KMS-11 (cell line): ENCODE results near the gene PAPPA2.

Experiments
- H2AFZ ChIP-seq: fragments of 200-600 bp; sonication (generic); 2 replicates; pipeline ENCODE4 v1.6.1; 2016; ENCODE audit warnings: antibody characterized with exemption, mixed run types, low read depth
- H3K27ac ChIP-seq: fragments of 200-600 bp; sonication (generic); 2 replicates; pipeline ENCODE4 v1.6.1; 2016; ENCODE audit warnings: mild to moderate bottlenecking, mixed run types
- H3K27me3 ChIP-seq: fragments of 200-600 bp; sonication (generic); 2 replicates; pipeline ENCODE4 v1.6.1; 2017; ENCODE audit warnings: mild to moderate bottlenecking, low read depth, mixed run types, moderate library complexity; ENCODE audit not compliant: insufficient read depth
- H3K36me3 ChIP-seq: fragments of 200-600 bp; sonication (generic); 2 replicates; pipeline ENCODE4 v1.6.1; 2017; ENCODE audit warnings: mild to moderate bottlenecking, mixed run types; ENCODE audit not compliant: insufficient read depth
- H3K4me1 ChIP-seq: fragments of 200-600 bp; sonication (generic); 2 replicates; pipeline ENCODE4 v1.6.1; 2016; ENCODE audit warnings: mild to moderate bottlenecking, low read depth, mixed run types; ENCODE audit not compliant: poor library complexity, severe bottlenecking
- H3K4me2 ChIP-seq: fragments of 200-600 bp; sonication (generic); 2 replicates; pipeline ENCODE4 v1.7.0; 2016; ENCODE audit warnings: mild to moderate bottlenecking, mixed run types
- H3K4me3 ChIP-seq: fragments of 200-600 bp; sonication (generic); IDR thresholded peaks from 2 replicates; pipeline ENCODE4 v1.6.1; 2017; ENCODE audit warnings: low read depth, low read length, mixed read lengths; ENCODE audit not compliant: insufficient read depth
- H3K79me2 ChIP-seq: fragments of 200-600 bp; sonication (generic); 2 replicates; pipeline ENCODE4 v1.6.1; 2016; ENCODE audit warnings: low read depth, mixed run types; ENCODE audit not compliant: insufficient read depth
- H3K9ac ChIP-seq: fragments of 200-600 bp; sonication (generic); 2 replicates; pipeline ENCODE4 v1.6.1; 2016; ENCODE audit warnings: mild to moderate bottlenecking, mixed run types
- H4K20me1 ChIP-seq: fragments of 200-600 bp; sonication (generic); 2 replicates; pipeline ENCODE4 v1.6.1; 2016; ENCODE audit warnings: mild to moderate bottlenecking, mixed run types; ENCODE audit not compliant: insufficient read depth
- TF ChIP-seq, protein P1 (sequence below): fragments of 200-600 bp; sonication (generic); conservative IDR thresholded peaks from 2 replicates; pipeline ENCODE4 v1.6.1; 2017; ENCODE audit warnings: low read depth, mild to moderate bottlenecking, antibody characterized with exemption, low read length, moderate library complexity, mixed read lengths

PAPPA2 gene

DNA sequence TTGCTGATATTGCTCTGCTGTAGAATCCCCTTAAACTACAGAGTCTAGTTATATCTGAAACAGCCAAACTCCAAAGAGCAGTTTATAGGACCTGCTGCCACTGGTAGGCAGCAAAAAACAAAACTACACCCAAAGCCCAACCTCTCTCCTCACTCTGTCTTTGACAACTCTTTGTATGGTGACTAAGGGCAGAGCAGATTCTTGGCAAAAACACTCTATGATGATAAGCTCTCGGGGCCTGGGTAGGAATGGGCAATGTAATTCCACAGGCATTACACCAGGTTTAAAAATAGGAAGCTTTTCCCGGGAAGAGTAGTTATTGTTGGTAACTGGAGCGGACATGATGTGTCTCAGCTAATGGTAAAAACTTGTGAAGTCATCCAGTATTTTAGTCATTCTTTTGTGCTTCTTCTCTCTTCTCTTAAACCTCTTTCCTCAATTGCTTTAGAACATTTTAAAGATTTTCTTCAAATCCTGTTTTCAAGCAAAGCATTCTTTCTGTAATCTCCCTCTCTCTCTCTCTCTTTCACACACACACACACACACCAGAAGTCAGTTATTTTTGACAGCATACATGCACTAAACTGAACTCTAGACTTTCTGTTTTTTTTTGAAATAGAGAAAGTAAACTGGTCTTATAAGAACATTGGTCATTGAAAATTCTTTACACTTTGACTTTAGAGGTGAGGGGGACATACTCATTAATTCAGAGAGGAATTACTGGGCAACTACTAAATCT lies 193.5 kb downstream of the PAPPA2 start:
- Histone ChIP-seq H2AFZ (no peak overlapping the region), H3K79me2 (no peaks in the 10 kb centered on the region), H3K27ac (no peak overlapping the region), H3K4me2 (no peak overlapping the region), H3K9ac (no peak overlapping the region), H3K27me3 (no peaks in the 10 kb centered on the region), H3K4me3 (no peak overlapping the region), H4K20me1 (no peaks in the 10 kb centered on the region), H3K4me1 (peaks cover 3% of the 10 kb centered on the region), H3K36me3 (no peaks in the 10 kb centered on the region)
- TF ChIP-seq, protein P1, sequence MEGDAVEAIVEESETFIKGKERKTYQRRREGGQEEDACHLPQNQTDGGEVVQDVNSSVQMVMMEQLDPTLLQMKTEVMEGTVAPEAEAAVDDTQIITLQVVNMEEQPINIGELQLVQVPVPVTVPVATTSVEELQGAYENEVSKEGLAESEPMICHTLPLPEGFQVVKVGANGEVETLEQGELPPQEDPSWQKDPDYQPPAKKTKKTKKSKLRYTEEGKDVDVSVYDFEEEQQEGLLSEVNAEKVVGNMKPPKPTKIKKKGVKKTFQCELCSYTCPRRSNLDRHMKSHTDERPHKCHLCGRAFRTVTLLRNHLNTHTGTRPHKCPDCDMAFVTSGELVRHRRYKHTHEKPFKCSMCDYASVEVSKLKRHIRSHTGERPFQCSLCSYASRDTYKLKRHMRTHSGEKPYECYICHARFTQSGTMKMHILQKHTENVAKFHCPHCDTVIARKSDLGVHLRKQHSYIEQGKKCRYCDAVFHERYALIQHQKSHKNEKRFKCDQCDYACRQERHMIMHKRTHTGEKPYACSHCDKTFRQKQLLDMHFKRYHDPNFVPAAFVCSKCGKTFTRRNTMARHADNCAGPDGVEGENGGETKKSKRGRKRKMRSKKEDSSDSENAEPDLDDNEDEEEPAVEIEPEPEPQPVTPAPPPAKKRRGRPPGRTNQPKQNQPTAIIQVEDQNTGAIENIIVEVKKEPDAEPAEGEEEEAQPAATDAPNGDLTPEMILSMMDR: no peak

DNA sequence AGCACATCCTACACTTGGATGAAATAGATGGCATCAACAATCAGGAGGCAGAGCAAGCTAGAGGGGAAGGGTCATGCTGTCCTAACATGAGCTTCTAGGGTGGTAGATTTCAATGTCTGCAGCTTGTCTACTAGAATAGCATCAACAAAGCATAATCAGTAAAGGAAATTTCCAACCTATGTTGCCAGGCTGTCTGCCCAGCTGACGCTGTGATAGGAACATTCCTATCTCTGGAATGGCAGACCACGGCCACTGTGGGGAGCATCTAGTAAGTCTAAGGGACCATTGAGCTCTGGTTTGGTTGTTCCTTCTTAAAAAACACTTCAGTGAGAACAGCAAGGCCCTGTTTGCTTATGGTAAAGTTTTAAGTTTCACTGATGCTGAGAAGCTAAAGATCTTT lies 206.8 kb downstream of the PAPPA2 start:
- Histone ChIP-seq H3K4me3 (no peak overlapping the region), H3K4me2 (no peak overlapping the region), H3K4me1 (peaks cover 5% of the 10 kb centered on the region), H3K27ac (no peak overlapping the region), H4K20me1 (no peaks in the 10 kb centered on the region), H3K9ac (no peak overlapping the region), H3K27me3 (no peaks in the 10 kb centered on the region), H2AFZ (no peak overlapping the region), H3K79me2 (no peaks in the 10 kb centered on the region), H3K36me3 (no peaks in the 10 kb centered on the region)
- TF ChIP-seq, protein P1: no peak

DNA sequence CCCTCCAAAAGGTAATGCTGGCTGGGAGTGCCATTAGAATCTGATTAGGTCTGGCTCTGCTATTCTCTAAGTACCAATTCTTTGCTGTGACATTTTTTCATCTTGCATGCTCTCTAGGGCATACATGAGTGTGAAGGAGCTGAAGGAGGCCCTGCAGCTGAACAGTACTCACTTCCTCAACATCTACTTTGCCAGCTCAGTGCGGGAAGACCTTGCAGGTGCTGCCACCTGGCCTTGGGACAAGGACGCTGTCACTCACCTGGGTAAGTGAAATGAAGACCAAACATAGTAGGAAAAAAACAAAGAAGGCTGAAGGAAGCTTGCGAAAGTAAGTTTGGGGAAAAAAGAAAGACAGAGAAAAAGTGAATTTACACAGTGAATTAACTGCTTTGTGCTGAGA lies 207.9 kb downstream of the PAPPA2 start:
- Histone ChIP-seq H3K4me1 (peaks cover 5% of the 10 kb centered on the region), H3K27me3 (no peaks in the 10 kb centered on the region), H3K36me3 (no peaks in the 10 kb centered on the region), H2AFZ (no peak overlapping the region), H3K79me2 (no peaks in the 10 kb centered on the region), H3K27ac (no peak overlapping the region), H3K4me2 (no peak overlapping the region), H3K4me3 (no peak overlapping the region), H3K9ac (no peak overlapping the region), H4K20me1 (no peaks in the 10 kb centered on the region)
- TF ChIP-seq, protein P1: no peak

DNA sequence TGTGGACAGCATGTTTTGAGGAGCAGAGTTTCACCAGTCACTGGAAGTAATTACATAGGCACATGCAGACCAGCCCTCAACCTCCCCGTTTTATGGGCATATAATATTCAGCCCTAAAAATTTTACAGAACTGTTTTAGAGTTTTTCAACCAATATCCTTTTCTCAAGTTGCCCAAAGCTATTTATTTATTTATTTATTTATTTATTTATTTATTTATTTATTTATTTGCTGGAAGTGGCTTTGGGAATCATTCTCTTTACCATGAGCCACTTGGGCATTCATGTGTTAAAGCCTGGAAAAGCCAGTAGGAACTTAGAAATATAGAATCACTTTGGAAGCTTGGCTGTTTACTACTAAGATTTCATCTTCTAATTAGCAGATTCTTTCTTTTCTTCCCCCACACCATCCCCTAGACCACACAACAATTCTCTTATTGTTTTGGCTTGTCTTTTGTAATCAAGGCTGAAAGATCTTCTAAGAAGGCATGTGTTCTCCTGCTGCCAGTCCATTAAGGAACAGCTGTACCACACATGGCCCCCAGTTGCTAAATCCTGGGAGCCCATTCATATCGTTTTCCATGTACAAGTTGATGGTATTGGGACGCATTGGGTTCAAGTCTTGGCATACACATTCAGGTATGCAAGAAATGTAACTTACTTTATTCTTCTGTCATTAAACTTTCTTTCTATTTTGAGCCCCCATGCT lies 220.0 kb downstream of the PAPPA2 start:
- Histone ChIP-seq H3K36me3 (no peaks in the 10 kb centered on the region), H2AFZ (no peak overlapping the region), H3K27ac (no peak overlapping the region), H3K4me1 (no peaks in the 10 kb centered on the region), H3K4me3 (no peak overlapping the region), H4K20me1 (no peaks in the 10 kb centered on the region), H3K27me3 (no peaks in the 10 kb centered on the region), H3K4me2 (no peak overlapping the region), H3K79me2 (no peaks in the 10 kb centered on the region), H3K9ac (no peak overlapping the region)
- TF ChIP-seq, protein P1: no peak
